Frontal cortex (tissue), 4 donors: ENCODE measurements around the gene CCDC122. TPM values are rescaled to one million over a fixed set of nuclear protein-coding genes. Genes with fewer than 3 reads are reported as not detected.
A peak's percentile ranks its signal among the peaks of the same experiment; 100 is the strongest.
"Not testable (repeated sequence)": the region's sequence is repeated elsewhere in the genome, so short reads cannot be mapped to it uniquely, and the experiment has no call there.

Experiments
- DNase-seq, 2 donors: peaks; one replicate each; pipeline ENCODE4 v3.0.0; 2012; ENCODE audit warnings: low spot score in 2 of 2
- FAIRE-seq: peaks from 2 replicates; lab custom pipeline; 2012; peaks lifted over from hg19 to GRCh38; lab: Jason Lieb, UNC
- total RNA-seq: library from RNA; depleted of rRNA; stranded (reverse); fragments of >200 nt; gene quantifications from one replicate; pipeline ENCODE4 v1.2.3, GENCODE V29; 2014
- donor health status: control.
- donor health status: control.
- donor health status: control.

The CCDC122 gene
- total RNA-seq, 1 donor from 2014 or later, result 10.2 TPM

DNA sequence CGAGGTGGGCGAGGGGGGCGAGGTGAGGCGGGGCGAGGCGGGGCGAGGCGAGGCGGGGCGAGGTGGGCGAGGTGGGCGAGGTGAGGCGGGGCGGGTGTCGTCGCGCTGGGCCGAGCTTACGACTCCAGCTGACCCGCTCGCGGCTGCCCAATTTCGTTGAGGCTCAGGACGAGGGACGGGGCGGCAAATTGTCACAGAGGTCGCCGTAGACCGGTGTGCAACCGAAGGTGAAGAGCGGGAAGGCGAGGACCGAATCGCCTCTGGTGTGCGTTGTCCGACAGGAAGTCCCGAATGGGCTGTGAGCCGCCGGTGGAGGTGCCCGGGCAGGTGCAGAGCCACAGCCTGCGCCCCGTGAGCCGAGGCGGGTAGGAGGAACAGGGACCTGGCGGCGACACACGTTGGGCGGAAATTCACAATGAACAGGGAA, 228 bp upstream of the CCDC122 start, which contains the start of gene LACC1:
Gene LACC1 (plus strand): TSS at position 150 of the 427 bp plus-strand sequence. CDS start 1,082 bp downstream, outside the sequence.
- peak in 1 of 2 donors; percentile 18 for DNase-seq
- no peak for FAIRE-seq

DNA sequence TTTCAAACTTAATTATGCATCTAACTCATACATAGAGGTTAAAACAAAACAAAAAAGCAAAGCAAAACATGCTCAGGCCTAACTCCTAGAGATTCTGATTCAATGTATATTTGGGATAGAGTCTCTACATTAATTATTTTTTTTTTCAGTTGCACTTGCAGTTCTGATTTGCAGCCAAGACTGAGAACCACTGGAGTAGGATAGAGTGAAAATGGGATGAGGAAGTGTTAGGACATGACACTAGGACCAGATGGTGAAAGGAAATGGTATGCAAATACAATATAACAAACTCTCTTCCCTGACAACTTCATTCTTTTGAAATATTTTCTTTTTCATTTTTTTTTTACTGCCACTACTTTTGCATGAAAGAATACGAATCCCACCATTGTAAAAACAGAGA, 1.8 kb downstream of the CCDC122 start:
- FAIRE-seq (no peak), DNase-seq (no peak)

DNA sequence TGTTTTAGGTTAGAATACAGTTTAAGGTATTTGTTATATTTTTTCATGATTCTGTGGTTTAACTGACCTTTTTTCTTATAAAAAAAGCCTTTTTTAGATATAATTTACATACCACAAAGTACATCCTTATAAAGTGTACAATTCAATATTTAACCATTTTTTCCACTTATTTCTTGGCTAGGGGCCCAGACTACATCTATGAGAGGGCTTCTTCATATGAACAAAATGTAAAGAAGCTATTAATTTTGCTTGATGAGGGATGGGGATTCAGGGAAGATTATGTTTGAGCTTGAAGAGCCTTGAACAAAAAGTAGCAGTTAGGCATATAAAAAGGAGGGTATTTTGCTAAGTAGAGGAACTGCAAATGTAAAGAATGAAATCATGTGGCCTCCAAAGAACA, 2.2 kb downstream of the CCDC122 start:
- FAIRE-seq (no peak), DNase-seq (no peak)

DNA sequence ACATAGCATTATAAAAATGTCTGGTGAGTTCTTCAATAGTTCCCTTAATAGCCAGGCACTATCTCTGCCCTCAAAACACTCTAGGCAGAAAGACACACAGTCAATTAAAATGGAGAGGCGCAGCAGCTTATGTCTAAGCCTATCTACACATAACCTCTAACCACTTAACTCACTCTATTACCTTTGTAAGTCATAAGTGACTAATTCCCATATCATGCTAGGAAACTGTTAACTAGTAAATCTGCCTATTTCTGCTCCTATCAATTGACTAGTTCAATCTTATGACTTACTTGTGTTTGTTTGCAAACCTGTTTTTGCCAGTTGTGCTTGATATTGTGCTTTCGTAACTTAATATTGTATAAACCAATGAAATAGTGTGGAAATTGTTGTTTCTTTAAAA, 3.2 kb downstream of the CCDC122 start:
- DNase-seq, result no peak
- FAIRE-seq, result no peak

DNA sequence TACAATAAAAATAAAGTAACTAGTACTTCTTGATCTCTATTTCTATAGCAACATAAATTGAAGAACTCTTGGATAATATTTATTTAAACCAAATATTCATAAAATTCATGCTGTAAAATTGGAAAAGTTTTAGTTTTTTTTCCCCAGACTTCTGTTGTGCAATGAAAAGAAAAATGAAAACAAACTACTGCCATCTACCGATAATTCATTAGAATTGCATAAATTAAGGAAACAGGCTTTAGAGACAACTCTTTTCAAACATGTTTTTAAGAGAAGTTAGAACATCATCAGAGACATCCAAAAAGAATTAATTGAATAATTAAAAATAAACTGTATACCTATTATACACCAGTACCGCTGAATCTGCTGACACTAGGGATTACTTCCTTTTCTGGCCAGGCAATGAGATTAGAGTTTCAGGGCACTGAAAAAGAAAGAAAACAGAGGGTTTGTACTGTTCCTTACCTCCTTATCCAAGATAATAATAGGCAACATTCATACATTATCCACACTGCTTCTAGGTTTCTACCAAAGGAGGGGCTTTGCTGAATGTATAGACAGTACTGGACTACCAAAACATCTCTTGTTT, 4.9 kb downstream of the CCDC122 start:
- FAIRE-seq, result peak; percentile 100
- DNase-seq, result no peak

DNA sequence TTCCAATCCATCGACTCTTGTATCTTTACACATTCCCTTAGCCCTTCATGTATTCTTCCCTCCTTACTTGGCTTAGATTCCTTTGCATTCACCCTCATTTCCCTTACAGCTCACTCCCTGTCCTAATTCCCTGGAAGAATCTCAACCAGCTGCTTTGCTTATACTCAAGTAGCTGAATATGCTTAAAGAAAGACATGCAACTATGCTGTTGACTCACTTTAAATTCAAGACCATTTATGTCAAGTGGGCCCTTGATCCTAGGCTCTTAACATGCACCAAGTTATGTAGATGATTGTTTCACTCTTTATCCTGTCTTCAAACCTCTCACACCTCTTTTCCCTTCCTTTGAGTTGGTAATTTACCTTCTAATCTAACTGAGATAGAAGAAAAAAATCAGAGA, 7.4 kb downstream of the CCDC122 start:
- DNase-seq (no peak), FAIRE-seq (no peak)

DNA sequence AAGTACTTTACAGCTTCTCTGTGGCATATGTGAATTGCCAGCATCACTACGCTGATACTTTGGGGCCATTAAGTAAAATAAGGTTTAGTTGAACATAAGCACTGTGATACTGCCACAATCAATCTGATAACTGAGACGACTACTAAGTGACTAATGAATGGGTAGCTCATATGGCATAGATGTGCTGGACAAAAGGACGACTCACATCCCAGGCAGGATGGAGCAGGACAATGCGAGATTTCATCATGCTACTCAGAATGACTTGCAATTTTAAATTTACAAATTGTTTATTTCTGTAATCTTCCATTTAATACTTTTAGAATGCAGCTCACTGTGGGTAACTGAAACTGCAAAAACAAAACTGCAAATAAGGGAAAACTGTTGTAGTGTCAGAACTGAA, 13.6 kb downstream of the CCDC122 start:
- no peak for DNase-seq
- no peak for FAIRE-seq

DNA sequence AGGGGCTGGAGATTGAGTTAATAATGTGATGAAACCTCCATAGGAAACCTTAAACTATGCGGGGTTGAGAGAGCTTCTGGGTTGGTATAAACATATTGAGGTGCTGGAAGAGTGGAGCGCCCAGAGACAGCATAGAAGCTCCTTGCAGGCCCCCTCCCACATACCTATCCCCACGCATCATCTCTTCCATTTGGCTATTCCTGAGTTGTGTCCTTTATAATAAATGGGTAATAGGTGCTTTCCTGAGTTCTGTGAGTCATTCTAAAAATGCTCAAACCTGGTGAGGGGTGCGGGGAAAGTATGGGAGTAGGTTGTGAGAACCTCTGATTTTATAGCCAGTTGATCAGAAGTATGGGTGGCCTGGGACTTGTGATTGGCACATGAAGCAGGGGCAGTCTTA, 14.6 kb downstream of the CCDC122 start:
- DNase-seq (no peak), FAIRE-seq (no peak)

DNA sequence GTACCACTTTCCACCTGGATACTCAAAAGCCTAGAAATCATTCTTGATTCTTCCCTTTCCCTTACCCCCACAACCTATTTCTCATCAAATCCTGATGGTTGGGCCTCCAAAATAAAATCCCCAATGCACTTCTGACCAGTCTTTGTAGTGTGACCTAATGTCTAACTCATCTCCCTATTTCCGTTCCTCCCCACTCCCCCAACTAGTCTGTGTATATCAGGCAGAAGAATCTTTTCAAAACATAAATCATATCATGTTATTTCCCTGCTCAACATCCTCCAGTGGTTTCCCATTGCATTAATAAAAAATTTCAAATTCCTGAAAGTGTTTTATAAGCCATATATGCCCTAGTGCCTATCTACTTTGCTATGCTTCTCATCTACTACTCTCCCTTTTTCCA, 17.7 kb downstream of the CCDC122 start:
- no peak for FAIRE-seq

DNA sequence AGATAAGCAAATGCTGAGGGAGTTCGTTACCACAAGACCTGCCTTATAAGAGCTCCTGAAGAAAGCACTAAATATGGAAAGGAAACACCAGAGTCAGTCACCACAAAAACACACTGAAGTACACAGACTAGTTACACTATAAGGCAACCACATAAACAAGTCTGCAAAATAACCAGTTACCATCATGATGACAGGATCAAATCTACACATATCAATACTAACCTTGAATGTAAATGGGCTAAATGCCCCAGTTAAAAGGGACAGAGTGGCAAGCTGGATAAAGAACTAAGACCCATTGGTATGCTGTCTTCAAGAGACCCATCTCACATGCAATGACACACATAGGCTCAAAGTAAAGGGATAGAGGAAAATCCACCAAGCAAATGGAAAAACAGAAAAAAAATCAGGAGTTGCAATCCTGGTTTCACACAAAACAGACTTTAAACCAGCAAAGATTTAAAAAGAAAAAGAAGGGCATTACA, 26.6 kb downstream of the CCDC122 start:
- no peak for FAIRE-seq
- DNase-seq, result no peak

More for the DNA sequence above, 17.7 kb downstream of the CCDC122 start:
- no peak for DNase-seq

DNA sequence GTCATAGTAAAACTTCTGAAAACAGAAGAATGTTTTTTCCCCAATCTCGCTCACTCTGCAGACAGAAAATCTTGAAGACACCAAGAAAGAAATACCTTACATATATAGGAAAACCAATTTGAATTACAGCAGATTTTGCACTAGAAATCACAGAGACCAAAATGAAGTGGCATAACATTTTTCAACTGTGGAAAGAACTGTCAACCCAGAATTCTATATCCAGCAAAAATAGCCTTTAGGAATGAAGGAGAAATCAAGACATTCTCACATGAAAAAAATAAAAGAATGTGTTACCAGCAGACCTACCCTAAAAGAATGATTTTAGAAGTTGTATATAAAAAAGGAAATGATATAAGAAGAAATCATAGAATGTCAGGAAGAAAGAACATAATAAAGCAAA, 28.7 kb downstream of the CCDC122 start:
- DNase-seq (no peak), FAIRE-seq (no peak)

DNA sequence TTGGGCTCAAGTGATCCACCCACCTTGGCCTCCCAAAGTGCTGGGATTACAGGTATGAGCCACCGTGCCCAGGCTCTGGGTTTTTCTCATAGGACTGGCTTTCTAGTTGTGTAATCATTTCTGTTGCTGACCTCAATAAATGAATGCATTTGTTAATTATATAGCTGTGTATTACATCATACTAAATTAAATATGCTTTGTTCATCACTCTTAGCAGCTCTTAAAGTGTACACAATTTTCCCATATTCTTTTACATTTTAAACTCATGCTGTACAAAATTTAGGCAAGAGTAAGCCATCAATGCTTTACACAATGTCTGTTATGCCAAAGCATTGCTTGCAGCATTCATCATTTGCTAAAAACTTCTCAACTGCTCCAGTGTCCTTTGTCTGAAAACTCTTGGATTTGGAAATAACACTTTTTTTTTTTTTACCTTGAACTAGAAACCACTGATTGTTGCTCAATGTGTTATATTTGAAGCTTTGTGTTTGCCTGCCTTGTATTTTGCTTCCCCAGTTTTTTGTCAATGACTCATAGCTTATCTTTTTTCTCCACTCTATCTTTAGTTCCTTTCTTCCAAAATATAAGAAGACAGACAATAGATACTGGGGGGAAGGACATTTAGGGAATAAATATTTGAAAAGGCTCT, 31.4 kb downstream of the CCDC122 start:
- DNase-seq, result no peak
- FAIRE-seq, result no peak

DNA sequence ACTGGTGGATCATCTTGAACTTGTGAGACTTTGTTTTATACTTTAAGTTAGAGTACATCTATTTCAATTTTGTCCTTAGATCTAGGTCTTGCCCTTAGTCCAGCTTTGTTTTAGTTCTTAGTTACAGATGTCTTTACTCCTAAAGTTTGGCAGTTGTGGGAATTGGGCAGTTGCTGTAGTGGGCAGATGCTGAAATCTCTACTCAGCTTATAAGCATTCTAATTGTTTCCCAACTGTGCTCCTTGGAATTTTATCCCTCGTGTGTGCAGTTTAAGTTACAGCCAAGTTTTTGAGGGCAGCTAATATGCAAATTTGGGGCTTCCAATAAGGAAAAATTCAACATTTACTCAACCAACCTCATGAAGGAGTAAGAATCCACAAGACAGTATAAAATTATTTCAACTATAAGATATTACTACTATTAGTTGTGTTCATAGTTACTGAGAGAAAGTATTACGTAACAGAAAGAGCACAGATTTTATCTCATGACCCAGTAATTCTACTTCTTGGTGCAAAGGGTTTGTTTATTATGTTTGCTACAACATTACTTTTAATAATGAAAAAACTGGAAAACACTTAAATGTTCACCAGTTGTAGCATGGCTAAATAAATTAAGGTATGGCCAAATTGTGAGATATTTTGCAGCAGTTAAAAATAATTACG, 32.9 kb downstream of the CCDC122 start:
- no peak for FAIRE-seq
- no peak for DNase-seq

DNA sequence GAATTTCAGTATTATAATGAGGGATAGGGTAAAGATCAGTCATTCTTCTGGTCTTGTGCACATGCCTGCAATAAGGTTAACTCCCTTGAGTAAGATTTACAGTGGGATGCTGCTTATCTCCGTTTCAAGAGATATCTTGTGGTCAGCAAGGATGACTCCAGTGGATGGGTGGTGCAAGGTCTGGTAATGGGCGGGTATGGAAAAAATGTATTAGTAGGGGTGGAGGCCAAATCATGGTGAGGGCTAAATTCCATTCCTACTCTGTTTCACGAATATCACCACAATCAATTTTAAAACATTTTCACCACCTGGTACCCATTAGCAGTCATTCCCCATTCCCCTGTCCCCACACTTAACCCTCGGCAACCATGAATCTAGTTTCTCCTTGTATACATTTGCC, 40.6 kb downstream of the CCDC122 start:
- DNase-seq (no peak), FAIRE-seq (no peak)

DNA sequence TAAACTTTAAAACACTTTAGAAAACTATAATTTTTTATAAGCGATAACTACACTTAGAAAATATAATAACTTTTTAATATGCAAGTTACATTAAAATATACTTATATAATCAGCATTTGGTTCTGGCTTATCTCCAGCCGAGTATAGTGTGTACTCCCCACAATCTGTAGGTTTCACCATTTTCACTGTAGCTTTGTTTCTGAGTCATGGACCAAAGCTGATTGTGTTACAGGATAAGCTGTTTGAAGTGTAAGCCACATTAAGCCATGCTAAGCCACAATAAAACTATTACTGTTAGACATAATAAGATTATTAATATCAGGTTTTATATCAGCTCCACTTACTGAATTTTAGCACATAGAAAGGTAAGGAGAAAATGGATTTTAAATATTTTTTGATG, 43.8 kb downstream of the CCDC122 start:
- no peak for DNase-seq
- FAIRE-seq, result no peak

DNA sequence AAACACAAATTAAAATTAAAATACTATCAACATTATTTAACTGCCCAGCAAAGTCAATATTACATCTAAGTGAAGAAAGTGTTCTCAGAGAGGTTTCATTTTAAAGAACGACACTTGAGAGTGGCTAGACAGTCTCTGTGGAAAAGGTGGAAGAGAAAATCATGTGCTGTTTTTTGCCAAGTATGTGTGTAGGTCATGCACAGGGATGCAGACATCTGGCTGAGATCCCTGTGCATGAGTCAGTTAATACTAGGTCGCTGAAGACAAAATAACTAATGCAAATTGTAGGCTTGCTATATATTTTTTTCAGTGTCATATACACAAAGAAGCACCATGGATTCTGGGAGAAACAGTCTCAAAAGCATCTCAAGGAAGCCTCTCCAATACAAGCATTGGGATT, 48.5 kb downstream of the CCDC122 start:
- FAIRE-seq (no peak), DNase-seq (no peak)

DNA sequence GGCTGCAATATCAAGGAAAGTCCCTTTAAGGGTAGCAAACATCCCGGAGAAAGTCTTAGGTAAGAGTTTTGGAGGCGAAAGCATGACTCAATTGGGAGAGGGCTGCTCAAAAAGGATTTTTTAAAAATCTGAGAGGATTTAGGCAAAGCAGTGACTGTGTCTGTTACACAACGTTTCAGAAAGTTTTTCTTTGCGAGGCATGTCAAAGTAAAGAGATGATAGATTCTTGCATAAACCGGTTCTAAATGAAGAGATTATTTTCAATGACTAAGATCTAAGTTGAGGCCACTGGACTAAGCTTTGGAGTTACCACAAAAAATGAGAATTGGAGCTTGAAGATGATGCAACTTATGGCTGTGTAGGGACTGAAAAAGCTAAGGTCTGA, 49.1 kb downstream of the CCDC122 start:
- no peak for FAIRE-seq

DNA sequence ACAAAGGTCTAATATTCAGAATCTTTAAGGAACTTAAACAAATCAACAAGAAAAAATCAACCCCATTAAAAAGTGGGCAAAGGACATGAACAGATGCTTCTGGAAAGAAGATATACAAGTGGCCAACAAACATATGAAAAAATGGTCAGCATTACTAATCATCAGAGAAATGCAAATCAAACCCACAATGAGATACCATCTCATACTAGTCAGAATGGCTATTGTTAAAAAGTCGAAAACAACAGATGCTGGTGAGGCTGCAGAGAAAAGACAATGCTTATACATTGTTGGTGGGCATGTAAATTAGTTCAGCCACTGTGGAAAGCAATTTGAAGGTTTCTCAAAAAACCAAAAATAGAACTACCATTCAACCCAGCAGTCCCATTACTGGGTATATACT, 54.9 kb downstream of the CCDC122 start:
- FAIRE-seq, result peak; percentile 99
- DNase-seq, result not testable (repeated sequence)

More for the DNA sequence above, 49.1 kb downstream of the CCDC122 start:
- DNase-seq, result no peak

DNA sequence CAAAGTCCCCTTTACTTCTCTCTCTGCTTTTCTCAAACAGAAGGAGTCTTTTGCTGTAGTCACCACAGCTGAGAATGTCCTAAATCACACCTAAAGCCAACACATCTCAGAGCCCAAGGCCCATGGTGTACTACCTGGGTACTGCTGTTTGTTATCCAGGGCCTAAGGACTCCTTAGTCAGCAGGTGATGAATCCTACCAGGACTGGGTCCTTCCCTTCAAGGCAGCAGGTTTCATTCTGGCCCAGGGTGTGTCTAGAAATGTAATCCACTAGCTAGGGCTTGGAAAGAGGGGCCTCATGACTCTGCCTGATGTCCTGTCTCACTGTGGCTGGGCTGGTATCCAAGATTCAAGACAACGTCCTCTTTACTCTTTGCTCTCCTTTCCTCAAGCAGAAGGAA, 56.6 kb downstream of the CCDC122 start:
- DNase-seq (no peak), FAIRE-seq (no peak)

DNA sequence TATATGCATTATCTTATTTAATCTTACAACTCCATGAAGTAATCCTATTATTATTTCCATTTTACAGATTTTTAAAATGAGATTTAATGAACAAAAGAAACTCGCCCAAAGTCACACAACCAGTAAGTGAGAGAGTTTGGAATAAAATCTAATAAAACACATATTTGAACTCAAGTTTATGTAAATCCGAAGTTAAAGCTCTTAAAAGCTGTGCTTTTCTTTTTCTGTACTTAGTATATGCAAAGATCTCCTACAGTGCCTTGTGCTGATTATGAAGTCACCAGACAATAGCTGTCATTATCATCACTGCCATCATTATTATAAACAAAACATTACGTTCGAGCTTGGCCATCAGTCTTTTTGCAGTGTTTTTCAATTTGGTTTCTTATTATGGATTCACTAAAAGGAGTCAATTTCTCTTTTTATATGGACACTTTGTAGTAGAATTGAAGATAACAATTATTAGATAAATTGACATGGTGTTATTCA, 63.1 kb downstream of the CCDC122 start:
- DNase-seq, result no peak
- no peak for FAIRE-seq

DNA sequence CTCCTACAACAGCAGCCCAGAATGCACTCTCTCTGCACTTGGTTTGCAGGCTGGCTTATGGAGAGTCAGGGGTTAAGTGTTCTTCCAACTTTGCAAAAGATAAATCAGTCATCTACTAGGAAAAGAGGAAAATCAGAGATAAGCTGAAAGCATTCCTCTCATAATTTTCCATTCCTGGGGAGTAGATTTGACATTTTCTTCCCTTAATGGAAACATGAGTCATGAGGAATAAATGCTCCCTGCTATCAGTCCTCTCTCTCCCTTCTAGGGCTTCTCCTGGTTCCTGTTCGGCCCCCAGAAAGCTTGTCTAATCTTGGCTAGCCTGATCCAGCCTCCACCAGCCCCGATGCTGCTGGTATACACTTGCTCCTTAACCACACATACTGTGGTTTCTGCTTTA, 64.3 kb downstream of the CCDC122 start:
- FAIRE-seq, result no peak
- no peak for DNase-seq
